Heart right ventricle (tissue), 16 donors: ENCODE data around the gene HYOU1. TPM values are rescaled to one million over a fixed set of nuclear protein-coding genes. Genes with fewer than 3 reads are reported as not detected.

Source experiments
- ATAC-seq, 8 donors: fragments of 200-7000 bp; cut with Tn5 transposase; one replicate each; pipeline ENCODE4 v1.9.1; 2020; ENCODE audit warnings: mild to moderate bottlenecking in 8 of 8, moderate library complexity in 8 of 8, moderate number of reproducible peaks in 1 of 8
- DNase-seq, 2 donors: peaks; one replicate each; pipeline ENCODE4 v3.0.0-alpha.2; 2020
- H3K27ac ChIP-seq, 10 donors: fragments of 200-600 bp; sonication (generic) in 2 of 10; one replicate each; pipeline versions ENCODE4 v1.5.0 to v1.8.0; 2020 to 2022; ENCODE audit warnings: mild to moderate bottlenecking in 3 of 10
- H3K27me3 ChIP-seq, 7 donors: fragments of 200-600 bp; one replicate each; pipeline ENCODE4 v1.8.0; 2021 to 2022; ENCODE audit warnings: mild to moderate bottlenecking in 2 of 7
- H3K36me3 ChIP-seq, 9 donors: fragments of 200-600 bp; sonication (generic) in 1 of 9; one replicate each; pipeline versions ENCODE4 v1.5.0 to v1.8.0; 2020 to 2022; ENCODE audit warnings: mild to moderate bottlenecking in 2 of 9
- H3K4me1 ChIP-seq, 9 donors: fragments of 200-600 bp; sonication (generic) in 1 of 9; one replicate each; pipeline versions ENCODE4 v1.5.0 to v1.8.0; 2020 to 2022; ENCODE audit warnings: mild to moderate bottlenecking in 4 of 9
- H3K4me3 ChIP-seq, 10 donors: fragments of 200-600 bp; sonication (generic) in 2 of 10; one replicate each; pipeline versions ENCODE4 v1.5.0 to v1.8.0; 2020 to 2022; ENCODE audit warnings: mild to moderate bottlenecking in 7 of 10, moderate library complexity in 2 of 10
- H3K9me3 ChIP-seq, 11 donors: fragments of 200-600 bp in 10 of 11; sonication (generic) in 2 of 11; one replicate each; pipeline versions ENCODE4 v1.5.0 to v1.8.0; 2013 to 2022; ENCODE audit warnings: mild to moderate bottlenecking in 2 of 11, control low read depth in 1 of 11, moderate library complexity in 1 of 11
- WGBS, 2 donors: extraction: QIAGEN DNeasy Blood & Tissue Kit; methylation state at CpG; one replicate each; pipeline ENCODE4 v1.1.7; 2013; ENCODE audit warnings: inconsistent platforms in 1 of 2; 5-methylcytosine and 5-hydroxymethylcytosine counted together
- intact Hi-C, 10 donors: fragments of 100-400 bp; cut with DNase I; formaldehyde crosslinking; loops; one replicate each; pipeline versions ENCODE4 v1.11.1 to v1.14.2; 2022
- polyA plus RNA-seq, 2 donors: library from polyadenylated mRNA; stranded (reverse); fragments of 200-250 nt; gene quantifications; one replicate each; pipeline ENCODE4 v1.2.3, GENCODE V29; 2013
- total RNA-seq, 10 donors: library from RNA; stranded (reverse); fragmentation: NEBNext Ultra II Directional in 3 of 10; extraction: Animal tissue kit (Norgen Biotek cat#: 25700) in 3 of 10; gene quantifications; one replicate each; pipeline versions ENCODE4 v1.2.1 to v1.2.4, GENCODE V29; 2021 to 2023
- TF ChIP-seq, protein P1 (sequence below), 9 donors: fragments of 200-600 bp; sonication (generic) in 2 of 9; IDR thresholded peaks; one replicate each; pipeline versions ENCODE4 v1.5.0 to v1.8.0; 2021 to 2022; ENCODE audit warnings: antibody characterized with exemption in 9 of 9, mild to moderate bottlenecking in 5 of 9, moderate library complexity in 1 of 9
- donor health status: Arrhythmogenic right ventricular cardiomyopathy.
- donor health status: ischemic (EF 13 %, LVEDD 7.1; RV severe dilation, severe dysfunction).
- donor health status: healthy with polysubstance abuse.
- donor health status: DM: no; HTN: yes; CAD: no.
- donor health status: DM: no; HTN: no; CAD: no.
- donor health status: ischemic (EF 25% LVEDD 6.9; RV normal size, moderate dysfunction).
- donor health status: ischemic (EF 25% LVEDD 5.7; RV mildly dilated, moderate dysfunction).
- donor health status: healthy.
- donor health status: DM: yes; HTN: yes; CAD: no.
- donor health status: Ischemic cardiomyopathy.
- donor health status: ischemic (EF 35%, LVEDD 5.7; RV mildly dilated, moderate dysfunction).
- donor health status: nonischemic (EF 11% LVEDD 7.7; RV severe dilation, severe dysfunction).
- donor health status: DM: yes; HTN: yes; CAD: no.
- donor health status: PGD.
- donor health status: ischemic (EF 29% LVEDD 5.4; RV normal size, mild dysfunction).
- donor health status: nonischemic (EF 23%, LVEDD 6.1; RV moderate dilation, normal function).

Gene HYOU1
- total and polyA plus RNA-seq, 12 donors: 33.0 to 179 (median 64.4) TPM

DNA sequence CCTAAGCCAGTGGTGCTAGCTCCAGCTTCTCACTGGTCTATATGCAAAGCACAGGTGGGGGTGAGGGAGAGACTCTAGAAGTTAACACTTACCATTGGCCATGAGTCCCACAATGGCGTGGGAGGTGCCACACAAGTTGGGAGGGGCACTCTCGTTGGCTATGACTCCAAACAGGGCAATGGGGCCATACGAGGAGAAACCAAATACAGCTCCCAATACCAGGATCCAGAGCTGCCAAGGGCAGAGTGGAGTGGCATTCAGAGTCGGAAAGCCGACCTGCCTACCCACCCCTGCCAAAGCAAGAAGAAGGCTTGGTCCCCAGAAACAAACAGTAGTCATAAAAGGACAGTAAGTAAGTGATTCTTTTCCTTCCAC, 31.9 kb downstream of the HYOU1 start:
- WGBS, 2 donors: 73 to 80% methylated on average over 5 of the region's 5 CpGs
- TF ChIP-seq, protein P1, sequence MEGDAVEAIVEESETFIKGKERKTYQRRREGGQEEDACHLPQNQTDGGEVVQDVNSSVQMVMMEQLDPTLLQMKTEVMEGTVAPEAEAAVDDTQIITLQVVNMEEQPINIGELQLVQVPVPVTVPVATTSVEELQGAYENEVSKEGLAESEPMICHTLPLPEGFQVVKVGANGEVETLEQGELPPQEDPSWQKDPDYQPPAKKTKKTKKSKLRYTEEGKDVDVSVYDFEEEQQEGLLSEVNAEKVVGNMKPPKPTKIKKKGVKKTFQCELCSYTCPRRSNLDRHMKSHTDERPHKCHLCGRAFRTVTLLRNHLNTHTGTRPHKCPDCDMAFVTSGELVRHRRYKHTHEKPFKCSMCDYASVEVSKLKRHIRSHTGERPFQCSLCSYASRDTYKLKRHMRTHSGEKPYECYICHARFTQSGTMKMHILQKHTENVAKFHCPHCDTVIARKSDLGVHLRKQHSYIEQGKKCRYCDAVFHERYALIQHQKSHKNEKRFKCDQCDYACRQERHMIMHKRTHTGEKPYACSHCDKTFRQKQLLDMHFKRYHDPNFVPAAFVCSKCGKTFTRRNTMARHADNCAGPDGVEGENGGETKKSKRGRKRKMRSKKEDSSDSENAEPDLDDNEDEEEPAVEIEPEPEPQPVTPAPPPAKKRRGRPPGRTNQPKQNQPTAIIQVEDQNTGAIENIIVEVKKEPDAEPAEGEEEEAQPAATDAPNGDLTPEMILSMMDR (IDR thresholded peaks at IDR 0.05): no peak
- Histone ChIP-seq H3K36me3 (peaks cover 0 to 79% (median 25%) of the 10 kb centered on the region in 9 donors), H3K27me3 (no peaks in the 10 kb centered on the region), H3K4me1 (peaks cover 12 to 58% (median 45%) of the 10 kb centered on the region in 9 donors), H3K27ac (peak overlapping the region in 9 of 10 donors; percentile 27 to 87 (median 57)), H3K9me3 (no peaks in the 10 kb centered on the region), H3K4me3 (peak overlapping the region in 2 of 10 donors; percentile 12 to 15)
- intact Hi-C loops: no loop called here
- DNase-seq (no peak), ATAC-seq (no peak)

- Histone ChIP-seq H3K27ac (peak overlapping the region in 9 of 10 donors; percentile 27 to 87 (median 57)), H3K36me3 (peaks cover 0 to 81% (median 25%) of the 10 kb centered on the region in 9 donors), H3K27me3 (no peaks in the 10 kb centered on the region), H3K4me3 (peak overlapping the region in 3 of 10 donors; percentile 5 to 15 (median 12)), H3K9me3 (no peaks in the 10 kb centered on the region), H3K4me1 (peaks cover 9 to 58% (median 45%) of the 10 kb centered on the region in 9 donors)
- ATAC-seq (peak in 6 of 8 donors; percentile 13 to 42 (median 26)), DNase-seq (peak in 1 of 2 donors; percentile 32)
- intact Hi-C loops: no loop called here
- TF ChIP-seq, protein P1 (IDR thresholded peaks at IDR 0.05): no peak
- WGBS, 2 donors: 53 to 57% methylated on average over 15 of the region's 15 CpGs
Measured at GRCh38 chr11:119024430-119025098, 32.4 kb downstream of the HYOU1 start.

- TF ChIP-seq, protein P1 (IDR thresholded peaks at IDR 0.05): no peak
- Histone ChIP-seq H3K4me3 (no peak overlapping the region), H3K27me3 (no peaks in the 10 kb centered on the region), H3K36me3 (peaks cover 0 to 81% (median 25%) of the 10 kb centered on the region in 9 donors), H3K4me1 (peaks cover 5 to 53% (median 40%) of the 10 kb centered on the region in 9 donors), H3K27ac (peak overlapping the region in 3 of 10 donors; percentile 55 to 87 (median 61)), H3K9me3 (no peaks in the 10 kb centered on the region)
- intact Hi-C loops: no loop called here
- DNase-seq: no peak
- ATAC-seq: no peak
Measured at GRCh38 chr11:119023741-119024140, 33.3 kb downstream of the HYOU1 start.

DNA sequence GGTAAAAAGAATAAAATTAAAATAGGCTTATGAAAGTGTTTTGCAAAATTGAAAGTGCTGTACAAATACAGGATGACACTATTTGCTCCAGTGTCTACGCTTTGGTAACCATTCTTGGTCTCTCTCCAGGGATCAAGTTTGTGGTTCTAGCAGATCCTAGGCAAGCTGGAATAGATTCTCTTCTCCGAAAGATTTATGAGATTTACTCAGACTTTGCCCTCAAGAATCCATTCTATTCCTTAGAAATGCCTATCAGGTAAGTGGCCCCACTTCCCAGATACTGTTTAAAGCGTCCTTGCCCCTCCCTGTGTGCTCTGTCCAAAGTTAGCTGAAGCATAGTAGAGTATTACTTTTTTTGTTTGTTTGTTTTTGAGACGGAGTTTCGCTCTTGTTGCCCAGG, 35.4 kb downstream of the HYOU1 start:
- 90 to 96% methylated on average over 5 of the region's 5 CpGs for WGBS, 2 donors
- H3K4me3 ChIP-seq: no peak overlapping the region
- TF ChIP-seq, protein P1 (IDR thresholded peaks at IDR 0.05): no peak
- H3K27ac ChIP-seq: no peak overlapping the region
- DNase-seq: no peak
- H3K36me3 ChIP-seq: peaks cover 0 to 74% (median 25%) of the 10 kb centered on the region in 9 donors
- H3K9me3 ChIP-seq: no peaks in the 10 kb centered on the region
- no peak for ATAC-seq
- no peaks in the 10 kb centered on the region for H3K27me3 ChIP-seq
- peaks cover 8 to 59% (median 51%) of the 10 kb centered on the region in 9 donors for H3K4me1 ChIP-seq
- intact Hi-C loops: no loop called here
